HEK293 (cell line): ENCODE measurements around the gene CENPH.

Experiments used
- CTCF ChIP-seq: fragments of 450-650 bp; formaldehyde crosslinking; IDR thresholded peaks from 2 replicates; pipeline ENCODE4 v1.5.1; 2016; ENCODE audit warnings: missing biosample characterization, missing genetic modification characterization
- ELK4 ChIP-seq: IDR thresholded peaks from 2 replicates; pipeline ENCODE4 v1.6.1; 2011; ENCODE audit warnings: mild to moderate bottlenecking, low read depth, low read length, borderline replicate concordance
- REST ChIP-seq: fragments of 450-650 bp; formaldehyde crosslinking; IDR thresholded peaks from 2 replicates; pipeline ENCODE4 v1.5.1; 2016; ENCODE audit warnings: missing biosample characterization, missing genetic modification characterization
- ZBTB7A ChIP-seq: fragments of 450-650 bp; formaldehyde crosslinking; IDR thresholded peaks from 2 replicates; pipeline ENCODE4 v1.5.1; 2016; ENCODE audit warnings: low read depth, missing biosample characterization, missing genetic modification characterization
- ZFP41 ChIP-seq: fragments of 450-650 bp; formaldehyde crosslinking; IDR thresholded peaks from 2 replicates; pipeline ENCODE4 v1.5.1; 2016; ENCODE audit warnings: missing biosample characterization, missing genetic modification characterization, borderline replicate concordance
- ZNF133 ChIP-seq: fragments of 450-650 bp; formaldehyde crosslinking; IDR thresholded peaks from 2 replicates; pipeline ENCODE4 v1.5.1; 2016; ENCODE audit warnings: missing biosample characterization, missing genetic modification characterization
- ZNF423 ChIP-seq: fragments of 450-650 bp; formaldehyde crosslinking; IDR thresholded peaks from 2 replicates; pipeline ENCODE4 v1.5.1; 2016; ENCODE audit warnings: missing biosample characterization, missing genetic modification characterization
- ZNF473 ChIP-seq: fragments of 450-650 bp; formaldehyde crosslinking; IDR thresholded peaks from 2 replicates; pipeline ENCODE4 v1.5.1; 2017; ENCODE audit warnings: missing biosample characterization, missing genetic modification characterization
- ZNF623 ChIP-seq: fragments of 450-650 bp; formaldehyde crosslinking; IDR thresholded peaks from 2 replicates; pipeline ENCODE4 v1.5.1; 2016; ENCODE audit warnings: missing biosample characterization, missing genetic modification characterization

GRCh38 chr5:69148981-69149675, 40.3 kb upstream of the CENPH start:
- TF ChIP-seq ELK4 (no peak), ZNF133 (tag by site-specific recombination) (no peak), CTCF (tag by site-specific recombination) (no peak), REST (tag by site-specific recombination) (no peak), ZNF473 (tag by site-specific recombination) (no peak), ZNF623 (tag by site-specific recombination) (no peak), ZNF423 (tag by site-specific recombination) (no peak), ZBTB7A (tag by site-specific recombination) (no peak), ZFP41 (tag by site-specific recombination) (no peak)
